ENCODE results near the gene FBN1.

DNA sequence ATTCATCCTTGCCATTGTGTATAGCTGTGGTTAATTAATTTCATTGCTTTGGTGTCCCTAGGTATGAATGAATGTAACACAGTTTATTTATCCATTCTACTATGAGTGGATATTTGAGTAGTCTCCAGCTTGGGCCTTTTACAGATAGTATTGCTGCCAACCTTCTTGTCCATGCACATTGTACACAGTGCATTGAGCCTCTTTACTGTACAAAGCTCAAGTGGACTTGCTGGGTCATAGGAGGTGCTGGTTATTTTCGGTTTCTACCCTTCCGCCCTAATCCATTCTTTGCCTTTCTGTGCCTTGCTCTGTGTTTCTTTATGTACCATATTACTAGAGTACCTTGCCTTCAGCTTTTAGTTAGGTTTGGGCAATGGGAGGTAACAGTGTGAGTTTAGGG, 253.6 kb downstream of the FBN1 start:
- TF ChIP-seq, protein P1, sequence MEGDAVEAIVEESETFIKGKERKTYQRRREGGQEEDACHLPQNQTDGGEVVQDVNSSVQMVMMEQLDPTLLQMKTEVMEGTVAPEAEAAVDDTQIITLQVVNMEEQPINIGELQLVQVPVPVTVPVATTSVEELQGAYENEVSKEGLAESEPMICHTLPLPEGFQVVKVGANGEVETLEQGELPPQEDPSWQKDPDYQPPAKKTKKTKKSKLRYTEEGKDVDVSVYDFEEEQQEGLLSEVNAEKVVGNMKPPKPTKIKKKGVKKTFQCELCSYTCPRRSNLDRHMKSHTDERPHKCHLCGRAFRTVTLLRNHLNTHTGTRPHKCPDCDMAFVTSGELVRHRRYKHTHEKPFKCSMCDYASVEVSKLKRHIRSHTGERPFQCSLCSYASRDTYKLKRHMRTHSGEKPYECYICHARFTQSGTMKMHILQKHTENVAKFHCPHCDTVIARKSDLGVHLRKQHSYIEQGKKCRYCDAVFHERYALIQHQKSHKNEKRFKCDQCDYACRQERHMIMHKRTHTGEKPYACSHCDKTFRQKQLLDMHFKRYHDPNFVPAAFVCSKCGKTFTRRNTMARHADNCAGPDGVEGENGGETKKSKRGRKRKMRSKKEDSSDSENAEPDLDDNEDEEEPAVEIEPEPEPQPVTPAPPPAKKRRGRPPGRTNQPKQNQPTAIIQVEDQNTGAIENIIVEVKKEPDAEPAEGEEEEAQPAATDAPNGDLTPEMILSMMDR (conservative IDR thresholded peaks at IDR 0.05 in 1 of 2, IDR thresholded peaks at IDR 0.05 in 1 of 2; ENCODE audit: extremely low read depth in 1 of 2, insufficient read depth in 1 of 2, low read depth in 1 of 2, low read length in 2 of 2), result no peak
- TF ChIP-seq EZH2 (IDR thresholded peaks at IDR 0.05; ENCODE audit: borderline replicate concordance, low read length), result no peak

All from mammary epithelial cell (primary cell).